GM19395 (cell line): Measurements from ENCODE around the gene STAT1.
"Not testable (repeated sequence)": the region's sequence is repeated elsewhere in the genome, so short reads cannot be mapped to it uniquely, and the experiment has no call there.

ENCODE experiments used
- ATAC-seq: cut with Tn5 transposase; IDR thresholded peaks from one replicate; pipeline ENCODE4 v1.9.1; 2021; ENCODE audit warnings: mild to moderate bottlenecking, moderate library complexity; ENCODE audit not compliant: unreplicated experiment

The STAT1 gene

DNA sequence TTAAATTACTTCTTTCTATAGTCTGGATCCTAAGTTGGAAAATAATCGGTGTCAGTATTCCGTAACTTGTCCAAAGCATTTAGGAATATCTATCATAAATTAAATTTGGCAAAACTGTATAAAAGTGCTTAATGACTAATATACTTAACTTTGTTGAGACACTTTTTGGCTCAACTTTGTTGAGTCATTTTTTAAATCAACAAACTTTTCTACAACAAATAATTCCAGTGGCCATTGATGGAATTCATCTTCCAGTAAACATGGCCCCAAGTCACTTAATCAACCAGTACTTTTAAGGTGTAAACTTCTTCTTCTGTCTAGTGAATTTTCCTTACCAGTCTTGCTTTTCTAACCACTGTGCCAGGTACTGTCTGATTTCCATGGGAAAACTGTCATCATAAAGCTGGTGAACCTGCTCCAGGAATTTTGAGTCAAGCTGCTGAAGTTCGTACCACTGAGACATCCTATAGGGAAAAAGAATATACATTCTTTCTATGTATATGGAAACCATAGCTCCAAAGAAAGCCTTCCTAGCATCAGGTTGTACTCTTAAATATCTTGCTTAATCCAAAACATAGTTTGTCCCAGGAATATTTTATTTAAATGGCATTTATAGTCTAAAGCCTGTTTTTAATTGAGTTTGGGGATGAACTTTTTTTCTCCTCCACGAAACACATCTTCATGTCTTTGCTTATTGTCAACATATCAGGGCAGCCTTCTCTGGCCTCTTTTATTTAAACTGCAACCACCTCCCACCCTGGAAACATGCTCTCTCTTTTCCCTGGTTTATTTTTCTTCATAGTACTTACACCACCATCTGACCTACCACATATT lies 4.2 kb downstream of the STAT1 start:
- no peak for ATAC-seq

DNA sequence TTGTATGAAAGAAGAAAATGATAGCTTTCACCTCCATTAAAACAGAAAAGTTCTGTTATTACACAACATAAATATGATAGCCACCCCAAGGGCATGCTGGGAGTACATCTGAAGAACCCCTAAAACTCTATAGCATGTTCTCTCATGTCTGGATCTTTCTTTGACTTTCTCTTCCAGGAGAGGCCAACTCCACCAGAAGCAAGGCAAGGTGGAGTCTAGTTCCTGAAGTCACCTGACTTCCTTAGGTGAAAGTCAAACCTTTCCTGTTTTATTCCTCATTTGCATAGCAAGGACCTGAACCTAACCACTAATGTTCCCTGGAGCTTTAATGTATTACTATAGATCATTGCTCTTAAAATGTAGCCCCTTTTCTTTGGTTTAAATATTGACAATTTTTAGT lies 5.7 kb downstream of the STAT1 start:
- no peak for ATAC-seq

DNA sequence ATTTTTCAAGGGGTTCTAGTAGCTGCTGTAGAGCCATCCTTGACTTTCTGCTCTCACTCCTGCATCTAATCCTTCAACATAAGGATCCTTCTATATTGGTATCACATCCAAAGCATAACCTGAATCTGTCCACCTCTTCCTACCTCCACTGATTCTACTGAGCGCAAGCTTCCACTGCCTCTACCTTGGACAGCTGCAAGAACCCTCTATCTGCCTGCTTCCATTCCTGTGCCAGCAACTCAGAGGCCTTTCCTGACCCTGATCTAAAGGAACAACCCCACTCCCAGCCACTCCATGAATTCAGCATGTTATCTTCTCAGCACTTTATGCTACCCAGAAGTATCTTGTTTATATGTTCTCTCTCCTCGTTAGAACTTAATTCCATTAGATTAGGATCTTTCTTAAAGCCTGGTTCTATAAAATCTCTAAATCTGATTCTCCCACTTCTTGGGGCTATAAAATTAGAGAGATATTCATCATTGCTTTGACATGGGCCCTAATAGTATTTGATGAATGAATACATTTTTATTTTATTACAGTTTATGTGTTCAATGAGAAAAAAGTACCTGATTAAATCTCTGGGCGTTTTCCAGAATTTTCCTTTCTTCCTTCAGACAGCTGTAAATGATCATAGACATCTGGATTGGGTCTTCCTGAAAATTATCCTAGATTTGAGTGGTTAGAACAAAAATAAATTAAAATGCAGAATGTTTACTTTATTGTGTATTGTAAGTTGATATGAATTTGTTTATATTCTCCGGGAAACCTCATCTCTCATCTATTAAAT lies 6.8 kb downstream of the STAT1 start:
- ATAC-seq, result no peak

DNA sequence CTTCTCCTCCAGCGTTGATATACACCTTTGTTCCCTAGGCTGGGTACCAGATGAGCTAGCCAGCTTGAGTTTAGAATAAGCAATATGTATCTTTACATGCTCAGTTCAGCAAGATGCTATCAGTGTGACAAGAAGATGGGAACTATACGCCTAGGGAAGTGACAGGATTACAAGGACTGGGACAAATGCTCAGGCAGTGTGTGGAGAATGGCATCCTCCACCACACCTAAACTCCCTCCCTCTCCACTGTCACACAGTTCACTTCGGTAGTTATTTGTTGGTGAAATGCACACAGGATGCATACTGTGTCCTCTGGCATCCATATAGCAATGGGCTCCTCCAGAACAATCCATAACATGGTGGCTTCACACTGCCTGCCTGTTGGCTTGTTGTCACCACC lies 7.7 kb downstream of the STAT1 start:
- ATAC-seq, result no peak

DNA sequence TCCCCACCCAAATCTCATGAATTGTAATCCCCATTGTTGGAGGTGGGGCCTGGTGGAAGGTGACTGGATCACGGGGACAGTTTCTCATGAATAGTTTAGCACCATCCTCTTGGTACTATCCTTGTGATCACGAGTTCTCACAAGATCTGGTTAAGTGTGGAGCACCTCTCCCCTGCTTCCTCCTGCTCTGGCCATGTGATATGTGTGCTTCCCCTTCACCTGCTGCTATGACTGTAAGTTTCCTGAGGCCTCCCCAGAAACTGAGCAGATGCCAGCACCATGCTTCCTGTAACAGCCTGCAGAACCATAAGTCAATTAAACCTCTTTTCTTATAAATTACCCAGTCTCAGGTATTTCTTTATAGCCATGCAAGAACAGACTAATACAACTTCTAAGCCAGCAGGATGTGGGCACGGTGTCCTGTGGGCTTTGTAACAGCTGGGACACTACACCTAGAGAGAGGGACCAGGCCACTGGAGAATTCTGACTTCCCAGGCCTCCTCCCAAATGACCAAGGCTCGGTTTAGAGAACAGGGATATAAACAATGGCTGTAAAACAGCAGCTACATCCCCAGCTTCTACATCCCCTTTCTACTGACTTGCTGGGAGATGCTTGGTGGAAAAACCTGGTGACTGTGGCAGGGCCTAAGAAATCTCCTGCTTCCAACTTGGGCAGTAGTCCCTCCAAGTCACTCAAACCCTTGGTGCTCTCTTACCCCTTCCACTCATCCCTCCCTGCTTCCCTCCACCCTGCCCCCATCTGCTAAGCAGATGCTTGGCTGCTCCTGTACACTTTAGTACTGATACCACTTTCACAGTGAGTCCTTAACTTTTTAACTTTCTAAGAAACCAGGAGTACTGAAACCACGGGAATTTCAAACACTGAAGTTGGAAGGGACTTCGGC lies 10.3 kb downstream of the STAT1 start:
- no peak for ATAC-seq

DNA sequence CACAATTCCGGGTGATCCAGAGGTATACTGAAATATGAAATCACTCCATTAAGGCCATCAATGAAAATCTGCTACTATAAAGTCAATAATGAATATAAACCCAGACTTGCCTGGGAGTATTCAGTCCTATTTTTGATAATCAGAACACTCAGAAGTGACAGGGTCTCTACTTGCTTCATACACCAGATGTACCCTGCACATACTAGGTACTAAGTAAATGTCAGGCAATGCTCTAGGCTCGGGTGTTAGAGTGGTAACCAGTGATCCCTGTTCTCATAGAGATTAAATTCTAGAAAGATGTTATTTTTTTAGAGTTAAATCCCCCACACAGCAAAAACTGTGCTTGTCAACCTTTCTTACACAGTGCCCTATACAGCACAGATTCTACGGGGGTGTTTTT lies 12.3 kb downstream of the STAT1 start:
- no peak for ATAC-seq

DNA sequence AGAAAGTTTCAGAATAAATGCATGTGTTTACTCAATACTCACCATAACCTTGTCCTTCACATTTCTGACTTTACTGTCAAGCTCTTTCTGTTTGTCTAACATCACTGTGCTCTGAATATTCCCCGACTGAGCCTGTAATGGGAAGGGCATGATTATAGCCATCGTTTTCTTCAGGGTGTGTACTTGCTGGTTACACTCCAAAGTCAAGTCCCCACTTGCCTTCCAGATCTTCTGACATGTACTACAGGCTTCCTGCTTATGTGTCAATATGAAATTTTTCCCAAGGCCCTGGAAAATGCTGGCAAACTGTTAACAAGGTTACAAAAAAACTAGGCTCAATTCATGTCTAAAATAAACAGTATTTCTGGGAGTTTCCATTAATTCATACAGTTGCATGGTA lies 12.9 kb downstream of the STAT1 start:
- no peak for ATAC-seq

DNA sequence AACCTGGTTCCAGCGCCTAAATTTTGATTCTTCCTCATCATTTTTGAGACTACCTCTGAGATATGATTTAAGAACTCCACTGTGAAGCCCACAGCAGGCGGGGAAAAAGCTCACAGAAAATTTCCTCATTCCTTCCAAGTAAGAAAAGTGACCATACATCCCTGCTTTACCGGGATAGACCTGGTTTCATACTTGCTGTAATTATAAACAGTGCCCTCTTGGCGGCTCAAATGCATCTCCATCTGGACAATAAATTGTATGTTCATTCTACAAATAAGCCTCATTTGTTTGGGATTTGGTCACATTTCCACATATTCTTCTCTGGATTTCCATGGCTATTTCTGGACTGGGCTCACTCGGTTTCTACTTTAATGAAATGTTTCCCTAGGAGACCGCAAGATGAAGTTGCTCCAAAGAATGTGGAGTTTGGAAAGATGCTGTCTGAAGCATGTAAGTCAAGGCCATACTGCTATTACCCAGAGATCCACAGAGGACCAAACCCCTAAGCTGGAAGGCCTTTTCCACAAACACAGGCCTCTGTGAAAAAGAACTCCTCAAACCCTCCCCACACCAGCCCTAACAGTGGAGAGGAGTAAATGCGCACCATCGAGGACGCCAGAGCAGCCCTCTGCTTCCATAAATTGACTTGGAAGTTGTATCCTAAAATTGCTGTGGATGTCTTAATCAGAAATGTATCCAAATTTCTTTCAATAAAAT lies 13.9 kb downstream of the STAT1 start:
- no peak for ATAC-seq

DNA sequence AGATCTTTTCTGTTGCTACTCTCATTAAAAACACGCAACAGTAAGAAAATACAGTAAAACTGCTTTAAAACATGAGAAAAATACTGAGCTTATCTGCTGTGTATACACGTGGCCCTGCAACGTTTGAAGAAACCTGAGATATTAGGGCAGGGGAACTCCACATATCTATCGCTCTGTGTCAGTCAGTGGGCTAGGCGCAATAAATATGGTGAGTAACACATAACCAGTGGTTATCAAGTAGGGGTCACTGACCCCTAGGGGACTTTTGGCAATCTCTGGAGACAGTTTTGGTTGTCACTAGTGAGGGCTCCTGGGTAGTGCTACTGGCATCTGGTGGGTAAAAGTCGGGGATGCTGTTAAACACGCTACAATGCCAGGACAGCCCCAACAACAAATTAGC lies 14.9 kb downstream of the STAT1 start:
- ATAC-seq, result no peak

DNA sequence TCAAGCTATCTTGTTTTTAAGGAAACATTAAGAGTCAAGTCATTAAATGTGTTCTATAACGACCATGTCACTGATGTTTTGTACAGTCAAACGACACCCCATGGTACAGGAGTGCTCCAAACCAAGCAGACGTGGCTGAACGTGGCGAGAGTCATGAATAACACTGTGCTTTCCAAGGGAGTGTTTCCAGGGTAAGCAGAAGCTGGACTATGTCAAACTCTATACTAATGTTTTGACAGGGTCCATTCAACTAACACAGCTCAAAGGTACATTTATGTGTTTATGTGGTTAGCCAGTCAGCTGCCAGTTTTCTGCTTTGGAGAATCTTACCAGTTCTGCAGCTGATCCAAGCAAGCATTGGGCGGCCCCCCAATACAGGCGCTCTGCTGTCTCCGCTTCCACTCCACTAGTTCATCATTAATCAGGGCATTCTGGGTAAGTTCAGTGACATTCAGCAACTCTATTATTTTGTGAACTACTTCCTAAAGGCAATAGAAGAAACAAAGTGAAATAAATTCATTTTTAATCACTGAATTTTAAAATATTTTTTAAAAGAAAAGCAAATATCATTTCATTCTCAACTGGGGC lies 16.4 kb downstream of the STAT1 start:
- no peak for ATAC-seq

DNA sequence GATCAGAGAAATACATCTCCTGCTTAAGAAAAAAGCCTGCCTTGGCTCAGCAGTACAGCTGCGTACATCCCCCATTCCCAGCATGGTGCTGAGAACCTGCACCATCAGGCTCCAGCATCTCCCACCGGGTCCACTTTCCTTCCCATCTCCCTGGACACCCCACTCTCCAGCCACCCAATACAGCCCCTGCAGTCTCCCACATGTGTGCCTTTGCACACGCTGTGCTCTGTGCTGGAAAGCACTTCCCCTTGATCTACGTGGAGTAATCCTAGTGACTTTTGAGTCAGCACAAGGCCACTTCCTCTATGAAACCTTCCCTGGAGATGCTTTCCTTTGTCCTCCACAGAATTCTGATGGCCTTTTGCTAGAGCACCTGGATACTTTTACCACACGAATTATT lies 17.0 kb downstream of the STAT1 start:
- no peak for ATAC-seq

DNA sequence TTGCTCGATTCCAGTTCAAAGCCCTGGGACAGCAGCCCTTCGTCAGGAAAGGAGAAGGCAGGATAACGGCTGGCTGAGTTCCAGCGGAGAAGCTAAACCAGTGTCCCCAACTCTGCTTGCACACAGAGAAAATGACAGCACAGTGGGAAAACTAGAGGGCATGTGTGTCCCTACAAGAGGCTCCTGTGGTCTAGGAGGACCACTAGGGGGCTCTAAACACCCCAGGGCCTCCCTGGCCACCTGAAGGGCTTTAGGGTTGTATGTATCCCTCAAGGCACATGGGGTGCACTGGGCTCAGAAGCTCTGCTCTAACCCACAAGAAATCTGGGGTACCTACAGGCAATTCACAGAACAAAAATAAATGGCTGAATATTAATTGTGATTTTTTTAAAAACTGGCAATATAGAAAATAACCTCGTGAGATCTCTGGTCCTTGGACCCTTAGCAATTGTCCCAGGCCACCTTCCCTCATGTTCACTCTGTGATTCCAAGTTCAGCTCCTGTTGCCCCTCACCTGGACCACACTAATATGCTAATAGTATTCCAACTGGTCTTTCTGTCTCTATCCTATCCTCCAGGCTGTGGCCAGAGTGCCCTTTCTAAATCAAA lies 17.5 kb downstream of the STAT1 start:
- no peak for ATAC-seq

DNA sequence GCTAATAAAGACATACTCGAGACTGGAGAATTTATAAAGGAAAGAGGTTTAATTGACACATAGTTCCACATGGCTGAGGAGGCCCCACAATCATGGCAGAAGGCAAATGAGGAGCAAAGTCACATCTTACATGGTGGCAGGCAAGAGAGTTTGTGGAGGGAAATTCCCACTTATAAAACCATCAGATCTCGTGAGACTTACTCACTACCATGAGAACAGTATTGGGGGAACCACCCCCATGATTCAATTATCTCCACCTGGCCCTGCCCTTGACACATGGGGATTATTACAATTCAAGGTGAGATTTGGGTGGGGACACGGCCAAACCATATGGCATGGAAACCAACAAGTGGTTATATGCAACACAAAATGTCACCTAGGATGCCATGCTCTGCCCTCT lies 18.7 kb downstream of the STAT1 start:
- not testable (repeated sequence) for ATAC-seq

DNA sequence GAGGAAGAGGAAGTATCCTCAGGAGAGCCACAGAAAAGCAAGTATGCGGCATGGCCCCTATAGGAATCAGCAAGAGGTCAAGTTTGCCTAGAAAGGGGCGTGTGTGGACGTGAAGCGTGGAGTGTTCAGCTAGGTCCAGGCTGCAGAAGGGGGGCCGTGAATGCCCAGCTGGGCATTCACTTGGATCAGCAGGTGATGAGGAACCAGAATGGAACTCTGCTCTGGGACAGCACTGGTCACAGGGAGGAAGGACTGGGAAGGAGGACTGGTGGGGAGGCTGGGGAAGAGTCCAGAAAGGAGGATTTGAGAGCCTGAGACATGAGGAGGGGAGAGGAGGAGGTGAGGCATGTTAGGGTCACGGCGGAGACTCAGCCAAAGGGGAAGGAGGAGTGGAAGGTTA lies 19.8 kb downstream of the STAT1 start:
- ATAC-seq, result no peak

DNA sequence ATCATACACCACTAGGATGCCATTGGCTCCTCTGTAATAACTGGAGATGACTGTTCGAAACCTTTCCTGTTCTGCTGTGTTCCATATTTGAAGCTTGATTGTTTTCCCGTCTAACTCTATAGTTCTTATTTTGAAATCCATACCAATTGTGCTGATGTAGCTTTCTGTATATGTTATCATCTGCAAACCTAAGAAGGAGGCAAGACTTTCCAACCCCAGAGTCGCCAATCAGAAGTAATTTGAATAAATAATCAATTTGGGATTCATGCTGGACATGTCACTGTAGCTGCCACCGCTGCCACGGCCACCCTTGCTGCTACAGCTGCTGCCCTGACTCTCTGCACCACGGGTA lies 20.7 kb downstream of the STAT1 start:
- ATAC-seq, result no peak

DNA sequence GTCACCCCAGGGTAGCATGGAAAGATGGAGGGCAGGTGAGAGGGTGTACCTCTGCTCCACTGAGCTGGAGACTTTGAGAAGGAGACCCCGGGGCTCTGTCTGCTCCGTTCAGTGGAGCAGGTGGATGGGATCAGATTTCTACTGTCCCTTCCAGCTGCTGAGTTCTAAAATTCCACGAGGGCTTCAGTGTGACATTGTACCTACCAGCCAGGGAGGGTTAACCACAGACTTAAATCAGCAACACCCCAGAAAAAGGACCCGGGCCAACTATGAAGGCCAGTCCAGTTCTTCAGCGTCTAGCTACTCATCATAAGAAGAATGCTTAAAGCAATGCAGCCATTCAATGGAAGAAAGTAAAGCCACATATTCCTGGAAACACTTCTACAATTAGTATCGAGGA lies 23.8 kb downstream of the STAT1 start:
- no peak for ATAC-seq

DNA sequence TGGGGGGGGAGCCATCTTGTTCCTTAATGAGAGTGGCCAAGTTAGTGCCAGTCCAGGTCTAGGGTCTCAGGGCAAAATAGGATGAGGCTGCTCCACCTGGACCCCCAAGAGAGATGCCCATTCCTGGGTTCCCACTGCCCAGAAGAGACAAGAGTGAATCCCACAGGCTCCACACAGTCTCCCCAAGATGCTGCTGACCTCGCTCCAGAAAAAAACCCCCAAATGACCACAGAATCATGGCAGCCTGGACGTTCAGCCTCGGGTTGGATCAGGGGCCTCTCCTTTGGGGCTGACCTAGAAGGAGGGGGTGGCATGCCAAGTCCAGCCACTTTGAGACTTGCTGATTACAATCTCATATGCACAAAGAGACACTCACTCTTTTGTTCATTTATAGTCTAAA lies 25.1 kb downstream of the STAT1 start:
- no peak for ATAC-seq

DNA sequence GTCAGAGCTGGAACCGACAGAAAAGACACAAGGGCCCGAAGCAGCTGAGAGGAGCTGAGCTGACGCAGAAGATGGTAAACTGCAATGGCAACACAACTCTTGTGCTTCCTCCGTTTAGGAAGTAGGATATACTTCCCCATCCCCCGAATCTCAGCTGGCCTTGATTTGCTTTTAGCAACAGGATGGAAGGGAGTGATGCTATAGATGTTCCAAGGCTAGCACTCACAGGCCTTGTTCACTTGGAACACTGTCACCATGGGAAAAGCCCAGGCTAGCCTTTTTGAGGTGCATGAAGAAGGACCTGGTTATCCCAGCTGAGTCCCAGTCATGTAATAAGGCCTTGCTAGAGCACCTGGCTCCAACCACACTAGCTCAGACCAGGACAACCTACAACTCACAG lies 26.0 kb downstream of the STAT1 start:
- no peak for ATAC-seq

DNA sequence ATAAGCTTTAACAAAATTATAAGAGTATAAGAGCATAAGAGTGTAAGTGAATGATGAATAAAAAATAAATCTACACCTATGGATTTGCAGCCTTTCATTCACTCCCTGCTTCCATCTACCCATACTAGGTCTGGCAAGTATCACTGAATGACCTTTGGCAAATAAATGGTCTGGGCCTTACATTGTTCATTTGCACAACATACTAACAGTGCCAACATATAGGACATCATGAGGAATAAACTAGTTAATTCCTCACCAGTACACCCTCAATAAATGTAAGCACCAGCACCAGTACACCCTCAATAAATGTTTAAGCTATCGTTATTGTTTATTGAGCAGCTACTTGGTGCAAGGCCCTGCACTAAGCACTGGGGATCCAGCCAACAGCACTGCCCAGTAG lies 26.9 kb downstream of the STAT1 start:
- no peak for ATAC-seq
